Activated CD4-positive, alpha-beta T cell treated with anti-CD3 and anti-CD28 coated beads, Interleukin-2, Interleukin-4, amounts not matched to agents 100 ng/mL and 50 ng/mL, durations not matched to agents 16 hours and 8 hours (primary cell): ENCODE results near the gene TEX11.

Experiments used
- DNase-seq: peaks from one replicate; pipeline ENCODE4 v3.0.0-alpha.2; 2020; ENCODE audit warnings: low spot score

TEX11 gene

DNA sequence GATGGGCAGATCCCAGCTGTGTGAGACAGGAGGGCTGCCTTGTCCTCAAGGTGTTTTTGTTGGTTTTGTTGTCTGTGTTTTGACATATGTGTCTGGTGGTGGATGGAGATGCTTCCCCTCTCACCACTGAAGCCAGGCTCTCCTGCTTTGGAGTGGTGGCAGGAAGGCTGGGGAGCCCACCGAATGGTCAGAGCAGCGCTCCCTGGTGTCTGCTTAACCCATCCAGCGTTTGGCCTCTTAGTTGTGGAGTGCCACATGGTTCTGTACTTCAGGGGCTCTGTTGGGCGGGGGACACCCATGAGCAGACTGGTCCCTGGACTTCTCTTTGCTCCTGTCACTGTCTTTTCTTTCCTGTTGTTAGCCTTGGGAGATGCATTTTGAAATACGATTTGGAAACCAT, 412.0 kb downstream of the TEX11 start:
- DNase-seq, result no peak

DNA sequence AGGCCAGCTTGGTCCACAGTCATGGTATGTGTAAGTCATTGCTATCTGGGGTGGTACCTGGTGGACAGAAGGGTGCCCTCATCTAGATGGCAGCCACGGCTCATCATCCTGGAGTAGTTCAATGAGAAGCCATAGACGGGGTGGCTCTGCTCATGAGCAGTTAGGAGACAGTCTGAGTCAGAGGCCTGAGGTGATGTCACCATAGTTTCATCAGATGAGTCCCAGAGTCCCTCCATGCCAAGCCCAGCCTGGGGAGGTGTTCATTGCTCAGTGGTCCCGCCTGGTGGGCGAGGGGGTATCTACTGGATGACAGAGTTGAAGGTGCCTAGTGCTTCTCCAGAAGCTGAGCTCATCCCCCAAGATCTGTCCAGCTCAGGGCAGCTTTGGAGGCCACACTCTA, 414.1 kb downstream of the TEX11 start:
- peak; percentile 17 for DNase-seq

DNA sequence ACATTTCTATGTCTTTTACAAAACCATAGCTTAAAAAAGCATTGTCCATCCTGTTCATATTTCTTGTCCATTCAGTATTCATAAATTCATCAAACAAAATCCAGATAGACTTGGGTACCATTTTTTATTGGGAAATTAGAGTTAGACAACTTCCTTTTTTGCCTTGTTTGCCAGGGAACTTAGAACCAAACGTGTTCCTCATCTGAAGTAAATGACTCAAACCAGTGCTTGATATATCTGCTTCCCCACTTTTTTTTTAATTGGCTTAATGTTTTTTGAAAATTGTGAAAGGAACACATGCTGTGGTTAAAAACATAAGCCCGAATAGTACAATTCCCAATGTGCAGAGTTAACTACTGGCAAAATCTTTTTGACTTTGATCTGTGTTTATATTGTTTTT, 419.7 kb downstream of the TEX11 start:
- no peak for DNase-seq

DNA sequence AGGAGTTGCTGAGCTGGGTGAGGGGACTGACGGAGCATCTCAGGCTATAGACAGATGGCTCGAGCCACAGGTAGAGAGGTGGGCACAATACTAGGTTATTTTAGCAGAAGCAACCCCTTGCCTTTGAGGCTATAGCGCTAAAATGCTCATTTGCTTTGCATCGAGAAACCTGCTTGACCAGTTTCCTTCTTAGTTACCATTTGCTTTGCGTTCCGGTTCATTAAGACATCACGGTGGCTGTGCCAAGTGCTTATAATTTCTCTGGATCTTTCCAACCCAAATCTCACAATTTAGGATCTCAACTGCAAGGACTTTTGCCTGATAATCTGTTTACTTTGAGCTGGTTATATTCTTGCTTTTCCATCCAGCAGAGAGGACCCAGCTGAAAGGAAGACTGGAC, 423.0 kb downstream of the TEX11 start:
- DNase-seq, result no peak

DNA sequence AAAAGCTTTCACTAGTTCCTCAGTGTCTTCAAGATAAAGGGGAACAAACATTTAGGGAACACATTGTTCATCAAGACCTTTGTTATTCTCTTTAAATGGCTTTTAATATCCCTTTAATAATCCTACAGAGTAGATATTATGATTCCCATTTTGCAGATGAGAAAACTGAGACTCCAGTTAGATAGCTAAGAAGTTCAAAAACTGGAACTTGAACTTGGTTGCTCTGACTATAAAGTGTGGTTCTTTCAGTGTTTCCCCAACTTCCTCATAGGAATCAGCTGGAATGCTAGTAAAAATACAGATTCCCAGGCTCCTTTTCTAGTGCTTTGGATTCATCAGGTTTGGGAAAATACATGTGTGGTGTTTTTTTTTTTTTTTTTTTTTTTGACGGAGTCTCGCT, 426.2 kb downstream of the TEX11 start:
- DNase-seq, result no peak

DNA sequence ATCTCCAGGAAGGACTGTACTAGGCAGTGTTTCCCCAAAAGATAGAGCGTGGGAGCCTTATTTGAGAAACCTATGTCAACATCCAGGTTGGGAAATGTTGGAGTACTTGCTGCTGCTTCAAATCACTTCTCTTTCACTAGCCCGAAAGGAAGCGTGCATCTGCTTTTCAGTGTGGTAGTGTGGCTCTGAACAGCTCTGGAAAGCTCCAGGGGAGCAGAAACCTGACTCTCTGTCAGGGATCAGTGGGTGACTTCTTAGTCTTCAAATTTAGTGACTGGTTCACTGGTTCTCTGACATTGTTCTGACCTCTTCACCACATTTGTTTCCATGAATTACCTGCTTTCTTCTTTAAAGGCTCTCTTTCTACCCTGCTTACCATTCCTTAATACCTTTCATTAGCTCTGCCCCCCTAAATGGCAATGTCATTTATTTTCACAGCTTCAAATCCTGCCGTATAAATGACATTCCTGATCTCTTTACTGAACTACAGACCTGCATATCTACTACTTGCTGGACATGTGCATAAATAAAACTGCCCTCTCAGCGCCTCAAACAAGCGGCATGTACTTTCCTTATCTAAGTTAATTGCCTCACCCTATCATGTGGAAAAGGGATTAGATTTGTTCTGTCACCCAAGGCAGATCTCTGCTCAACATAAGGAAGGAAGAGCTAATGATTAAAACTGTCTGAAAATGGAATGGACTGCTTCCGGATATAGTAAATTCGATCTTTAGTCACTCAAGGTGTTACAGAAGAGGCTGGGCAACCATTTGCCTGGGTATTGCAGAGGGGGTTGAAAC, 426.8 kb downstream of the TEX11 start:
- no peak for DNase-seq

DNA sequence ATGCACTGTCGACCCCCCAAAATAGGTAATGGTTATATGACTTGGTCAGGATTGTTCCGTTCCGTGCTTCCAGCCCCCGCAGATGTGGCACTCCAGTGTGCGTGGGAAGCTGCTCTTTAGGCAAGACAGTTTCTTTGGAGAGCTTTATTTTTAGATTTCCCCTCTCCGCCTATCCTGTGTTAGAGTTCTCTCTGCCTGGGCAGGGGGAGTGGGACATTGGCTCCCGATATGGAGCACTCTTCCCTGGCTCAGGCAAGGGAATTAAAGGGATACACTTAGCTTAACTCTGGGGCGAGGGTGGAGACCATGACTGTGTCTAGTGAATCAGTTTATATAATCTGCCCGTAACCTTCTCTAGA, 427.9 kb downstream of the TEX11 start:
- DNase-seq, result no peak

DNA sequence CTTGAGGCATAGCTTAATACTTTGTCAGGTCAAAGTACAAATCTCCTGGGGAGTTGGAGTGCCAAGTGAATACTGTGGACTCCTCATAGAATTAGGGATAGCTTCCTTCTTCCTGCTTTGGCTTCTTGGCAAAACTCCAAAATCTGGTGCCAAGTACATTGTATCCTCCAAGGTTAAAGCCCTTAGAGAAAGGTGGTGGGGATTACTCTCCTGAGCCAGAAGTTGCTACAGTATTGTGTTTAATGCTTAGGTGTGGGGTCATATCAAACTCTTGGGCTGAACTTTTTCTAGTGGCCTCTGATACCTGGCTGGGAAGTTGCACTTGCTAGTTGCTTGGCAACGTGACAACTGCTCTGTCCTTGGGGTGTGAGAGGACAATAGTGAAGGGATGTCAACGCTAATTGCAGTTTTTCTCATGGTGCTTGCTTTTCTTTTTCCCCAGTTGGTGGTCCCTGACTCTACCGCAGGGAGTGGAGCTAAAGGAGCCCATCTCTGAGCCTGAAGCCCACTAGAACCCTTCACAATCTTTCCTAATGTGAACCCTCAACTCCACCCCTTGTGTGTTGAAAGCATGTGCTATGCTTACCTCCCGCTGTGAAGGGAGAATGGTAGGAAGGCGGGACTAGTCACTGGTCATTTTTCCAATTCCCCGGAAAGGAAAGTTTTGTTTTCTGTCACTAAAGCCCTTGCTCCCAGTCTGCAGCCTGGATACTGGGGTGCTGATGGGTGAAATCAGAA, 428.4 kb downstream of the TEX11 start:
- no peak for DNase-seq

DNA sequence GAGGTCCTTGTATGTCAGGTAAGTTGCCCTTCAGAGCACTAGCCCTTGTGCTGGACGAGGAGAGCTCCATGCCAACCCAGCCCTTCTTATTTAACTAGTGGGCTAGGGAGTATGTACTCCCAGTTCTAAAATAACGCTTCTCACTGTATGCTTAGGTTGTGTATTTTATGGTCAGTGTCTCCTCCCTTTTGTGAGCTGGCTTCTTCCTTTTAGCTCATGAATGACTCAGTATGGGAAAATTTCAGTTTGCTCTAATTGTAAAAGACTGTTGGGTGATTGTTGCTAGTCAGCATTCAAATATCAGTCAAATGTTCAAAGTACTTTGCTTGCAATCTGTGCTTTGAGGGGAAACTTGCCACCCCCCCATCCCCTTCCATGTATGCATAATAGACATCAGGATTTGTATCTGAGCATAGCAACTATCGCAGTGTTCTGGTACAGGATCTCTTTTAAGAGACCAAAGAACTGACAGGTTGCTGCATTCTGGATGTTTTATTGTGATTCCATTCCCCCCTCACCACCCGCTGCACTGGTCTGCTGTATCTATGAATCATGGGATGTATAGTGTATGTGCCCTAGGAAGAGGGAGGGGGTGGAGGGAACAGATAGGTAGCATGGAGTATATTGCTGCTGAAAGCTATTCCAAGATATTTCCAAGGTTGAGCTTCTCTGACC, 429.1 kb downstream of the TEX11 start:
- no peak for DNase-seq
